Peyer's patch (tissue), 4 donors: ENCODE data around the gene VIPR1.

Experiments
- CTCF ChIP-seq, 6 experiments: fragments of 450-650 bp in 4 of 6; fragments of 200-600 bp in 2 of 6; sonication (generic) in 1 of 6; IDR thresholded peaks; one replicate each; pipeline ENCODE4 v1.5.1; 2017 to 2019; ENCODE audit warnings: antibody characterized with exemption in 6 of 6, mild to moderate bottlenecking in 3 of 6, moderate library complexity in 1 of 6
- POLR2A ChIP-seq, 2 donors: fragments of 450-650 bp; IDR thresholded peaks; one replicate each; pipeline ENCODE4 v1.5.1; 2017; ENCODE audit warnings: antibody characterized with exemption in 2 of 2, mild to moderate bottlenecking in 2 of 2, moderate library complexity in 2 of 2

GRCh38 chr3:42519568-42519962 is 17.1 kb downstream of the VIPR1 start:
- TF ChIP-seq CTCF (IDR thresholded peaks at IDR 0.05) (no peak), POLR2A (IDR thresholded peaks at IDR 0.05) (no peak)
